Fibroblast of villous mesenchyme (primary cell): Measurements from ENCODE around the gene C6orf136. TPM values are rescaled to one million over a fixed set of nuclear protein-coding genes. Genes with fewer than 3 reads are reported as not detected.
A peak's percentile ranks its signal among the peaks of the same experiment; 100 is the strongest.

Experiments
- DNase-seq: peaks from one replicate; pipeline ENCODE4 v3.0.0-alpha.2; 2010; ENCODE audit warnings: low read depth
- H3K4me3 ChIP-seq: 2 replicates; pipeline ENCODE4 v1.5.1; 2011; ENCODE audit warnings: low read depth, mild to moderate bottlenecking, low read length
- total RNA-seq: library from RNA; depleted of rRNA; stranded (reverse); fragments of >200 nt; gene quantifications from 2 replicates; pipeline ENCODE4 v1.2.3, GENCODE V29; 2012
- TF ChIP-seq, protein P1 (sequence below): IDR thresholded peaks from 2 replicates; pipeline ENCODE4 v1.5.1; 2012; ENCODE audit warnings: low read depth, mild to moderate bottlenecking, low read length; ENCODE audit not compliant: insufficient read depth

Gene C6orf136
- total RNA-seq, 1 donor = 9.9 TPM

DNA sequence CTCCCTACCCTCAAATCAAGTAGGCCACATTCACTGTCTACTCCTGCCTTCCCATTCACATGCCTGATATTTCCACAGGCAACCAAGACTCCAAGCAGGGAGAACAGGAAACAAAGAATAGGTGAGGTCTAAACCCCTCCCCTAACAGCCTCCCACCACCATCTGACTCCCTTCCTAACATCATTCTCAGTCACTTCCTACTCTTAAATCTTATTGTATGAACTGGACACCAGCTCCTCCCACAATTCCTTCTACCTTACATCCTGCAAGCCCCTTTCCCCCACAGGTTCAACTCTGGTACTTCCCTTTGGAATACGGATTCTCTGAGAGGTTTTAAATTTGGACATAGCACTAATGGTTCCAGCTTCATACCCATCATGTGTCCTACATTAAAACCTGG is 944 bp upstream of the C6orf136 start:
- TF ChIP-seq, protein P1, sequence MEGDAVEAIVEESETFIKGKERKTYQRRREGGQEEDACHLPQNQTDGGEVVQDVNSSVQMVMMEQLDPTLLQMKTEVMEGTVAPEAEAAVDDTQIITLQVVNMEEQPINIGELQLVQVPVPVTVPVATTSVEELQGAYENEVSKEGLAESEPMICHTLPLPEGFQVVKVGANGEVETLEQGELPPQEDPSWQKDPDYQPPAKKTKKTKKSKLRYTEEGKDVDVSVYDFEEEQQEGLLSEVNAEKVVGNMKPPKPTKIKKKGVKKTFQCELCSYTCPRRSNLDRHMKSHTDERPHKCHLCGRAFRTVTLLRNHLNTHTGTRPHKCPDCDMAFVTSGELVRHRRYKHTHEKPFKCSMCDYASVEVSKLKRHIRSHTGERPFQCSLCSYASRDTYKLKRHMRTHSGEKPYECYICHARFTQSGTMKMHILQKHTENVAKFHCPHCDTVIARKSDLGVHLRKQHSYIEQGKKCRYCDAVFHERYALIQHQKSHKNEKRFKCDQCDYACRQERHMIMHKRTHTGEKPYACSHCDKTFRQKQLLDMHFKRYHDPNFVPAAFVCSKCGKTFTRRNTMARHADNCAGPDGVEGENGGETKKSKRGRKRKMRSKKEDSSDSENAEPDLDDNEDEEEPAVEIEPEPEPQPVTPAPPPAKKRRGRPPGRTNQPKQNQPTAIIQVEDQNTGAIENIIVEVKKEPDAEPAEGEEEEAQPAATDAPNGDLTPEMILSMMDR = no peak
- no peak overlapping the region for H3K4me3 ChIP-seq
- no peak for DNase-seq

DNA sequence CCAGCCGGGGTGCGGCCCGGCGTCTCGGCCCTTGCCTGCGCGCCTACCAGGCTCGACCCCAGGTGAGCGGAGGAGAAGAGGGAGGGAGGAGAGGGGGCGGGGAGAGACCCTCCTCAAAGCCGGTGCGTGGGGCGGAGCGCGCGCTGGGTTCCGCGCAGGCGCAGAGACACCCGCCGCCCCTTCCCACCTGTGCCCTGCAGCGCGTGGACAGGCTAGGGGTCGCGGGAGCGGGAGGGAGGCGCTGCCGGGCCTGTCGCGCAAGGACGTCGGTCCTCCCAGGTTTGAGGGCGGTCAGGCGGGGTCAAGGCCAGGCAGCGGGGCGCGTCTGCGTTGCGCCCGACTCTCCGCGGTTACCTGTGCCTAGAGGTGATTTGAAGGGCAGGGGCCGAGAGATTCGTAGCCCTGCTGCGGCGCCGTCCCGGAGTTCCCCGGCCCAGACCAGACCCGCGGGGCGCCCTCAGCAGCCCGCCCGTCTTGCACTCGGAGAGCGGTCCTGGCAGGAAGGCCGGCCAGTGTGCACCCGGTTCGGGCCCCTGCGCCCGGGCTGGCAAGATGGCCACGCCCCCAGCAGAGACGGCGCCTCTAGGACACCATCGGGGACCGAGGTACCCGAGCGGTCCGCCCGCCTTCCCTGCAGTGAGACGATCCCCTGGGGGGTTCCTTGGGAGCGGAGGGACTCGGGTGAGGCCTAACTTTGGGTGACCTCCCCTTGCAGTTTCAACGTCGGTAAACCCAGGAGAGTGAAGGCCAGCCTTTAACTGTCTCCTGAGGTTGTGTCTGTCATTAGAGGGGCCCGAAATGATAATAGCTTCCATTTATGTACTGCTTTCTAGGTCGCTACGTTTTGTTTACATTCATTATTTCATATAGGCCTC is 546 bp downstream of the C6orf136 start:
- TF ChIP-seq, protein P1 = no peak
- DNase-seq = peak; percentile 42
- peak overlapping the region; percentile 91 for H3K4me3 ChIP-seq

DNA sequence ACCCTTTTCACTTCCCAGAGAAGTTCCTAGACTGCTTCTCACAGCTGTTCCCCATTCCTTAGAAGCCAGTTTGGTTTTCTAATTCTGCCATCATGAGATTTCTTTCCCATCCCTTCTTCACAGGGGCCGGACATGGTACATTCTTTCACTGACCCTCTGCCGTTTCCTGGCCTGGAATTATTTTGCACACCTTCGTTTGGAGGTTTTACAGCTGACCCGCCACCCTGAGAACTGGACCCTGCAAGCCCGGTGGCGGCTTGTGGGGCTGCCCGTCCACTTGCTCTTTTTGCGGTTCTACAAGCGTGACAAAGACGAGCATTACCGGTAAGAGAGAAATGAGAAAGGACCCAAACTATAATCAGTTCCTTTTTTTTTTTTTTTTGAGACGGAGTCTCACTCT is 4.2 kb downstream of the C6orf136 start:
- TF ChIP-seq, protein P1 = no peak
- no peak for DNase-seq
- no peak overlapping the region for H3K4me3 ChIP-seq

DNA sequence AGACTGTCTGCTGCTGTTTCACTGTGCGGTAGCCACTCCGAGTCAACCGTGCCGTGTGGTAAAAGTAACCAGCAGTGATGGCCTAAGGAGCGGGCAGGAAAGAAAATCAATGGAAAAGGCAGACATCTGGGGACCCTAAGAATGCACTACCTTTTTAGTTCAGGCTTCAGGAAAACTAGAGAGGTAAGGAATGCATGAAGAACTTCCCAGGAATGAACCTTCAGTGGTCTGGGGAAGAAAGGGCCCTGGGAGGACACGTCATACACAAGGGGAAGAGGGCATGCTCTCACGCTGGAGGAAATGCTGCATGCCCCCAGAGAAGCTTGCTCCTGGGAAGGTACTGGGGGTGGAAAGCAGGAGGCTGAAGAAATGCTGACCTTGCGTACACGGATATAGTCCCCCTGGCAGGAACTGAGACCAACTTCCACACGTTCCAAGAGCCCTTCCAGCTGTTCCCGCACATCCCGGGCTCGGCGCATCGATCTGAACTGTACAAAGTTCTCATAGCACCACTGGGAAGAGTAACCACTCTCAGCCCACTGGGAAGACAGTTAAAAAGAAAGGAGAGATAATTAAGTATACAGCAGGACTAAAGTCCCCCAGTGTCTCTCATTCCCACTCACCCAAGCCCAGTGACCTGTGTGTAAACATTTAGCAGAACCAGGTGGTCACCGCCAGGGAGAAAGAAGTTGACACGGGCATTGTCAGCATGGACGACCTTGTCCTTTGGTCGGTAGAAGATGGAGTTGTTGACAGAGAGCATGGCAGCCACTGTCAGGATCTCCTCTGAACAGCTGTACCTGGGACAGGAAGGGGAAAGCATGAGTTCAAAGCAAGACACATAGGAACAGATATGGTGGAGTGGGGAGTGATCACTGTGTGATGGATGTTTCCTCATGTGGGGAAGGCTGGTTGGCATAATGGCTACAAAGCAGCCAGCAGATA is 8.1 kb downstream of the C6orf136 start:
- no peak for DNase-seq
- TF ChIP-seq, protein P1 = no peak
- no peak overlapping the region for H3K4me3 ChIP-seq

DNA sequence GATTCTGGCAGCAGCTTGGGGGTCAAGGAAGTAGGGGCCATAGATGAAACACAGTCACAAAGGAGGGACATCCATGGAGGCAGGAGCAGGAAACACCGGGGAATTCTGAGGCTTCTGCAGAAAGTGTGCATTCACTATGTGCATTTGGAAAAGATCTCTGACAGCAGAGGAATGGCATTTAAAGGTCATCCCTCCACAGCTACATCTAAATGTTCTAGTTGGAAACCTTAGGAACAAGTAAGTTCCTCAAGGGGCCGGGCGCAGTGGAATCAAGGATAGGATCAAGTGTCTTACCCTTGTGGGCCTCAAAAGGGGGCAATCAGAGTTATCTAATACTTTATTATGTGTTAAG is 8.8 kb downstream of the C6orf136 start:
- no peak overlapping the region for H3K4me3 ChIP-seq
- DNase-seq = no peak
- TF ChIP-seq, protein P1 = no peak

DNA sequence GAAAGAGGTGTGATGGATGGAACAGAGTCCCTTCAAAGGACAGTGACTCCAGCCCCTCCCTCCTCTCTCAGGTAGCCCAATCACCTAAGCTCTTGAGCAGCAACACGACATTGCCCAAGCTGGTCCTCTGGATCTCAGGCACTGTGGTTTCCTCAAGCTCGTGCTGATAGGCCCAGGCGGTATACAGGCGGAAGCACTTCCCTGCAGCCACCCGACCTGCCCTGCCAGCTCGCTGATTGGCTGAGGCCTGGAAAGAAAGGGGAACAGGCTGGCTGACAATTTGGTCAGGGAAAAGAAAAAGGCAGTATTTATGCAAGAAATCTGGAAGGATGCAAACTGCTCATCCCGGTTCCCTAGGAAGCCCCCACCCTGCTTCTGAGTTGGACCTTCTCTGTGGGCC is 9.6 kb downstream of the C6orf136 start:
- no peak overlapping the region for H3K4me3 ChIP-seq
- TF ChIP-seq, protein P1 = no peak
- DNase-seq = no peak
